Psoas muscle (tissue), 8 donors: ENCODE measurements around the gene DOCK10. TPM values are rescaled to one million over a fixed set of nuclear protein-coding genes. Genes with fewer than 3 reads are reported as not detected.

Source experiments
- ATAC-seq, 4 donors: fragments of 200-7000 bp; cut with Tn5 transposase; one replicate each; pipeline ENCODE4 v1.9.1; 2020; ENCODE audit warnings: moderate library complexity in 3 of 4, mild to moderate bottlenecking in 2 of 4
- DNase-seq, 2 donors: peaks; one replicate each; pipeline ENCODE4 v3.0.0-alpha.2; 2020
- H3K27ac ChIP-seq: fragments of 200-600 bp; one replicate; pipeline ENCODE4 v1.8.0; 2022
- H3K27me3 ChIP-seq, 3 donors: fragments of 200-600 bp in 1 of 3; one replicate each; pipeline versions ENCODE4 v1.6.1 to v1.8.0; 2013 to 2022; ENCODE audit warnings: low read length in 2 of 3, mild to moderate bottlenecking in 2 of 3, moderate library complexity in 1 of 3; ENCODE audit not compliant: insufficient read depth in 3 of 3
- H3K36me3 ChIP-seq, 2 donors: fragments of 200-600 bp in 1 of 2; one replicate each; pipeline versions ENCODE4 v1.6.1 to v1.8.0; 2013 to 2022; ENCODE audit warnings: low read depth in 1 of 2, mild to moderate bottlenecking in 1 of 2, moderate library complexity in 1 of 2; ENCODE audit not compliant: insufficient read depth in 1 of 2
- H3K4me1 ChIP-seq: fragments of 200-600 bp; one replicate; pipeline ENCODE4 v1.8.0; 2022
- H3K4me3 ChIP-seq: fragments of 200-600 bp; one replicate; pipeline ENCODE4 v1.8.0; 2022; ENCODE audit warnings: mild to moderate bottlenecking
- H3K9me3 ChIP-seq: fragments of 200-600 bp; one replicate; pipeline ENCODE4 v1.8.0; 2022
- WGBS, 3 donors: extraction: QIAGEN DNeasy Blood & Tissue Kit; methylation state at CpG; one replicate each; pipeline versions ENCODE4 v1.1.6 to v1.1.7; 2013; 5-methylcytosine and 5-hydroxymethylcytosine counted together
- intact Hi-C, 2 donors: fragments of 100-400 bp; cut with DNase I; formaldehyde crosslinking; loops; one replicate each; pipeline versions ENCODE4 v1.11.0 to v1.14.2; 2022
- polyA plus RNA-seq, 3 donors: library from polyadenylated mRNA; stranded (reverse); fragments of 200-250 nt; gene quantifications; one replicate each; pipeline ENCODE4 v1.2.3, GENCODE V29; 2013
- total RNA-seq, 4 donors: library from RNA; stranded (reverse); fragmentation: NEBNext Ultra II Directional in 2 of 4; extraction: Animal tissue kit (Norgen Biotek cat#: 25700) in 2 of 4; gene quantifications; one replicate each; pipeline versions ENCODE4 v1.2.1 to v1.2.4, GENCODE V29; 2021 to 2023
- TF ChIP-seq, protein P1 (sequence below): fragments of 200-600 bp; IDR thresholded peaks from one replicate; pipeline ENCODE4 v1.8.0; 2022; ENCODE audit warnings: antibody characterized with exemption
- donor health status: healthy with polysubstance abuse.
- donor health status: DM: no; HTN: no; CAD: no; lungs with moderate emphysema.
- donor health status: Bipolar disorder and iron deficiency.
- donor health status: healthy.
- donor health status: DM: yes; HTN: yes; CAD: no.
- donor health status: DM: no; HTN: no; CAD: no.
- donor health status: DM: no; HTN: no; CAD: no.
- donor health status: DM: yes; HTN: yes; CAD: no.

The DOCK10 gene
- total and polyA plus RNA-seq, 7 donors, result 0.17 to 4.4 (median 1.0) TPM

DNA sequence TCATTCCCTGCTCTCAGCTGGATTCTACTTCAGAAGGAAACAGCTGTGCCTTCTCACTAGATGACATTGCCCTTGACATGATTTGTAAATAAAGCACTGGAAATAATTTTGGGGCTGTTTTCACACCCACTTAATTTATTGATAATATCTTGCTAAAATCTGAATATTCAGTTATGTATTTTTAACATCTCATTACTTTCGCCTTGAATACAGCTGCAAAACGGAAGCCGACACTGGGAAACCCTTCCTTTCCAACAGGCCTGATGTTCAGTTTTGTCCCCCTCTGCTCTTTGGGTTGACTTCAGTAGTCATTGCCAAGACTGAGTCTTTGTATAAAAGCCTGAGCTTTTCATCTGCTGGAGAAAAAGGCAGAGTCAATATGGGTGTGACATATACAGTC is 82.7 kb downstream of the DOCK10 start:
- ATAC-seq (no peak), DNase-seq (no peak)
- H3K27me3 ChIP-seq, result no peaks in the 10 kb centered on the region
- TF ChIP-seq, protein P1, sequence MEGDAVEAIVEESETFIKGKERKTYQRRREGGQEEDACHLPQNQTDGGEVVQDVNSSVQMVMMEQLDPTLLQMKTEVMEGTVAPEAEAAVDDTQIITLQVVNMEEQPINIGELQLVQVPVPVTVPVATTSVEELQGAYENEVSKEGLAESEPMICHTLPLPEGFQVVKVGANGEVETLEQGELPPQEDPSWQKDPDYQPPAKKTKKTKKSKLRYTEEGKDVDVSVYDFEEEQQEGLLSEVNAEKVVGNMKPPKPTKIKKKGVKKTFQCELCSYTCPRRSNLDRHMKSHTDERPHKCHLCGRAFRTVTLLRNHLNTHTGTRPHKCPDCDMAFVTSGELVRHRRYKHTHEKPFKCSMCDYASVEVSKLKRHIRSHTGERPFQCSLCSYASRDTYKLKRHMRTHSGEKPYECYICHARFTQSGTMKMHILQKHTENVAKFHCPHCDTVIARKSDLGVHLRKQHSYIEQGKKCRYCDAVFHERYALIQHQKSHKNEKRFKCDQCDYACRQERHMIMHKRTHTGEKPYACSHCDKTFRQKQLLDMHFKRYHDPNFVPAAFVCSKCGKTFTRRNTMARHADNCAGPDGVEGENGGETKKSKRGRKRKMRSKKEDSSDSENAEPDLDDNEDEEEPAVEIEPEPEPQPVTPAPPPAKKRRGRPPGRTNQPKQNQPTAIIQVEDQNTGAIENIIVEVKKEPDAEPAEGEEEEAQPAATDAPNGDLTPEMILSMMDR, result no peak
- no peak overlapping the region for H3K4me3 ChIP-seq
- intact Hi-C loops, result no loop called here
- no peak overlapping the region for H3K27ac ChIP-seq
- H3K9me3 ChIP-seq, result no peaks in the 10 kb centered on the region
- H3K36me3 ChIP-seq, result no peaks in the 10 kb centered on the region
- peaks cover 7% of the 10 kb centered on the region for H3K4me1 ChIP-seq
- WGBS, 3 donors, result 80 to 89% (median 87%) methylated on average over 3 of the region's 3 CpGs

DNA sequence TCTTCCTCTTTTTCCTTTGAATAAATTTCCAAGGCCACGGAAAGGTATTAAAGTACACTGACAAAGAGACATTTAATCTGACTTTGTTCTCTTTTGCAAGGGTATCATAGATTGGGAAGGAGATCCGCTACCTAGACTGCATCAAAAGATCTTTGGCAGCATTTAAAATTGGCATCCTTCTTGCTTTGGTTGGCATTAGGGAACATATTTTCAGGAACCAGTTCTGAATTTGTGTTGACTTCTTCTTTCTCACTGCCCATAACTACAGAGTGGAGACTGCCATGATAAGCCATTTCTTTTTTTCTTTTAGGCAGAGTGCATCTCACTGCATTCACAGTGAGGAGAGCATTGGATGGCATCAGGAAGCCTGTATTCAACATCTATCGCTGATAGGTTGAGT is 83.4 kb downstream of the DOCK10 start:
- 45 to 66% (median 58%) methylated on average over 3 of the region's 3 CpGs for WGBS, 3 donors
- Histone ChIP-seq H3K9me3 (no peaks in the 10 kb centered on the region), H3K4me3 (no peak overlapping the region), H3K36me3 (no peaks in the 10 kb centered on the region), H3K4me1 (peaks cover 7% of the 10 kb centered on the region), H3K27me3 (no peaks in the 10 kb centered on the region), H3K27ac (no peak overlapping the region)
- ATAC-seq (no peak), DNase-seq (no peak)
- TF ChIP-seq, protein P1, result no peak
- intact Hi-C loops, result no loop called here

DNA sequence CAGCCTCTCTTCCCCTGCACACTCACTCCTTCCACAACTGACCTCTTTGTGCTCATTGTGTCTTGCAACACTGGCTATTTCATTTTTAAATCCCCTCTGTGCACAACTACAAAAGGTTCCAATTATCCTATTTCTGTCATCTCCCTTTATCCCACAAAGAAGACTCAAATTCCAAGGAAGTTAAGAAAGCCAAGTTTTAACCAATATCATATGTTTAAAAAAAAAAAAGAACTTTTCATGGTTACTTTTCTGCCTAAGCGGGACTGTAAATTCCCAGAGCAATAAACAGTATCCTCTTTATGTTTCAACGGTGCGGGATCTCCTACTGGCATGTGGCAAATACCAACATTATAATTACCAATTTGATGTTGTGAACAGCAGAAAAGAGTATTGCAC is 83.8 kb downstream of the DOCK10 start:
- TF ChIP-seq, protein P1, result no peak
- H3K4me3 ChIP-seq, result no peak overlapping the region
- no peaks in the 10 kb centered on the region for H3K27me3 ChIP-seq
- ATAC-seq, result no peak
- no peak for DNase-seq
- no peak overlapping the region for H3K27ac ChIP-seq
- WGBS, 3 donors, result 33 to 44% (median 43%) methylated on average over 3 of the region's 3 CpGs
- no peaks in the 10 kb centered on the region for H3K36me3 ChIP-seq
- H3K4me1 ChIP-seq, result peaks cover 7% of the 10 kb centered on the region
- intact Hi-C loops, result no loop called here
- no peaks in the 10 kb centered on the region for H3K9me3 ChIP-seq

DNA sequence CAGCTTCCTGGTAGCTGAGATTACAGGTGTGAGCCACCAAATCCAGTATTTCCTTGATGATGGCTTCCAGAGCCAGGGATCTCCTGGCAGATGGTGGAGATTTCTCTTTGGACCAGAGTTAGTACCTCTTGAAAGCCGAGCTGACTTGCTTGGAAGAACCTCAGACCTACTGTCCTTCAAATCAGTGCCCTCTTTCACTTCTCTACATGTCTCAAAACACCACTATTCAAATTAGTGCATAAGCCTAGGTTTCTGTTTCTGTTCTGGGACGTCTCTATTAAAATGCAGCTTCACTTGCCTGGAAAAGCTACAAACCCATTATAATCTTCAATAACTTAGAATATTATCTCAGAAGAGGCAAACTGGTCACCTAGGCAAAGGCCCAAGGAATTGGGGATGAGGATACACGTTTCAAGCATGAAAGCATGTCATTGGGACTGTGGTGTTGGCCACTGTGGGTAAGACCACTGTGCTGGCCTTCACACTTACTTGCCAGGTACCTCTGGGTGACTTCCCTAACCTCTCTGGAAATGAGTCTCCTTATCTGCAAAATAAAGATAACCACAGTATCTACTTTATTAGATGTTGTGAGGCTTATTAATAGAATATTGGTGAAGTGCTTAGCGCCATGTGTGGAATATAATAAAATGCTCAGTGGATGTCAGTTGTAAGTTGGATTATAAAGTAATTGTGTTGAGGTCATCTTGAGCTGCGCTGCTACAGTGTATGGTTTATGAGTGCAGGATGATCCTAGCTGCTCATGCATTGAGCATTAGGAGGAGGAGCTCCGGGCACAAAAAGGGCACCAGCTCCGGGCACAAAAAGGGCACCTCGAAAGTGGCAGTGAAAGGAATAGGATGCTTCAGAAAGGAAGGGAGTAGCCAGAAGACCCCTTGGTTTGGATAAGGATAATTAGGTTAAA is 84.5 kb downstream of the DOCK10 start:
- DNase-seq, result no peak
- H3K4me1 ChIP-seq, result peaks cover 7% of the 10 kb centered on the region
- intact Hi-C loops, result no loop called here
- H3K4me3 ChIP-seq, result no peak overlapping the region
- H3K36me3 ChIP-seq, result no peaks in the 10 kb centered on the region
- H3K9me3 ChIP-seq, result no peaks in the 10 kb centered on the region
- no peak overlapping the region for H3K27ac ChIP-seq
- no peaks in the 10 kb centered on the region for H3K27me3 ChIP-seq
- no peak for ATAC-seq
- WGBS, 3 donors, result 72 to 85% (median 73%) methylated on average over 8 of the region's 8 CpGs
- TF ChIP-seq, protein P1, result no peak
